GM19240 (cell line): ENCODE measurements around the gene OR2T1.
"Not testable (repeated sequence)": the region's sequence is repeated elsewhere in the genome, so short reads cannot be mapped to it uniquely, and the experiment has no call there.

Source experiments
- DNase-seq: peaks from one replicate; pipeline ENCODE4 v3.0.0; 2011; ENCODE audit warnings: low spot score; ENCODE audit not compliant: insufficient read length

The OR2T1 gene

GRCh38 chr1:248436303-248436702 is 33.5 kb downstream of the OR2T1 start:
- not testable (repeated sequence) for DNase-seq

- DNase-seq: not testable (repeated sequence)
Measured at GRCh38 chr1:248438668-248439067, 35.8 kb downstream of the OR2T1 start.

DNA sequence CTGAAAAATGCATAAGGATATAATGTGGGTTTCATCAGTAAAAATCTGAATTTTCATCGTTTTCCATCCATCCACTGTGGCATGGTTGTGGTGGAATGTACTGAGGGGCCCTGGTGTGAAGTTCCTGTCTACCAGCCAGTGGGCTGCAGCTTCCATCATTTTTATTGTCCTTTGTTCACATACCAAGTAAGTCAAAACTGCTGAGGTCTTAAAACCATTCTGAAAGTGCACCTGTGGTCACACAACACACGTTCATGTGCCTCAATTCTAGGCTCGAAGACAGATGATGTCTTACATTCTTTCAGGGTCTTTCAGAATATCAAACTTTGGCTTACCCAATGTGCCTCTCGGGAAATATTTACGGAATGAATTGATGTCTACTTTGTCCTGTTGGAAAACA is 36.4 kb downstream of the OR2T1 start:
- not testable (repeated sequence) for DNase-seq

DNA sequence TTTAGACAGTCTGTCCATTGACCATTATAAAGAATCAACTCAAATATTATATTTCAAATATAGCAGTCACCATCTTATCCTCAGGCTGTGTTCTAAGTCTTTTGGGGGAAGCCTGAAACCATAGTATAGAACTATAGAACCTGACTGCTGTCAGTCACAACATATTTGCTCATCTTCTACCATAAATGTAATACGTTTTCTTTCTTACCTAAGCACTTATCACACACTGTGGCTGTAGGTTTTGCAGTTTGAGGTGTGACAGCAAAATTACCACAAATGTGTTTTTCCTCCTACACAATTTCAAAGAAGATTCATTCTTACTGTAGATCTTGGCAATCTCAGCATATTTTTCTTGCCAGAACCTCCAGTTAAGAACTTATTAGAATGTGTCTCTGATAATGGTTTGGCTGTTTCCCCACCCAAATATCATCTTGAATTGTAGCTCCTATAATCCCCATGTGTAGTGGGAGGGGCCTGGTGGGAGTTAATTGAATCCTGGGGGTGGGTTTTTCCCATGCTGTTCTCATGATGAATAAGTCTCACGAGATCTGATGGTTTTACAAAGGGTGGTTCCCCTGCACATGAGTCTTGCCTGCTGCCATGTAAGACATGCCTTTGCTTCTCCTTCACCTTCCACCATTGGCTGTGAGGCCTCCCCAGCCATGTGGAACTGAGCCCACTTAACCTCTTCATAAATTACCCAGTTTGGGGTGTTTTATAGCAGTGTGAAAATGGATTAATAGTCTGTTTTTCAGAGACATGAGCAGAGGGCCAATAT is 39.8 kb downstream of the OR2T1 start:
- not testable (repeated sequence) for DNase-seq

- DNase-seq: not testable (repeated sequence)
Measured at GRCh38 chr1:248444603-248445002, 41.8 kb downstream of the OR2T1 start.

DNA sequence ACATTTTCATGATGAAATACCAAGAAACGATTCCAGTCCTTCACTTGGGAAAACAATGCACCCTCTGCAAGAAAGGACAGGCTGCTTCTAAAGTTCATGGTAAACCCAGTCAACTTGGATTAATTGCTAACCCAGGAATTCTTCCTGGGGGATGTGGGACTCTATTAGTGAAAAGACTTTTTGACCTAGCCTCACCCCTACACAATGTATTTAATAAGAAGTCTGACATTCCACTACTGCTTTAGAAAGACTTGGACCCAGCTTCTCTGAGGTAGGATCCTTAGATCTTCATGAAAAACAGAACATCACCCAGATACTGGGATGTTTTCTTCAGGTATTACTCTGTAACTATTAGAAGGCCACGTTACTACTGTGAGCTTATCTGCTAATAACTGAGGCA is 42.6 kb downstream of the OR2T1 start, which contains the start of gene OR2T2:
TSS of gene OR2T2 (plus strand) at position 239 of the 400 bp plus-strand sequence. CDS start 7,161 bp downstream, outside the sequence.
- not testable (repeated sequence) for DNase-seq

GRCh38 chr1:248448409-248449074 is 45.7 kb downstream of the OR2T1 start:
- DNase-seq: not testable (repeated sequence)

GRCh38 chr1:248449821-248450465 is 47.1 kb downstream of the OR2T1 start:
- not testable (repeated sequence) for DNase-seq

- DNase-seq: not testable (repeated sequence)
Measured at GRCh38 chr1:248450466-248451145, 47.8 kb downstream of the OR2T1 start.

DNA sequence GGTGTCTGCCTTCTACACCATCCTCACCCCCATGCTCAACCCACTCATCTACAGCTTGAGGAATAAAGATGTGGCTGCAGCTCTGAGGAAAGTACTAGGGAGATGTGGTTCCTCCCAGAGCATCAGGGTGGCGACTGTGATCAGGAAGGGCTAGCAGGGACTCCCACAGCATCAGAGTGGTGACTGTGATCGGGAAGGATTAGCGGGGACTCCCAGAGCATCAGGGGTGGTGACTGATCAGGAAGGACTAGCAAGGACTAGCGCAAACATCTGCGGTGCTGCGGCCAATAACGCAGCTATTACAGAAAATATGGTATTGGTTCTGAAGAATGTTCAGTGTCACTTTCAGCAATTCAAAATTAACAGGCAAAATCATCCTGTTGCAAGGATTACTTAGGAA is 50.8 kb downstream of the OR2T1 start:
- DNase-seq: not testable (repeated sequence)

- DNase-seq: not testable (repeated sequence)
Measured at GRCh38 chr1:248455045-248455444, 52.2 kb downstream of the OR2T1 start.

DNA sequence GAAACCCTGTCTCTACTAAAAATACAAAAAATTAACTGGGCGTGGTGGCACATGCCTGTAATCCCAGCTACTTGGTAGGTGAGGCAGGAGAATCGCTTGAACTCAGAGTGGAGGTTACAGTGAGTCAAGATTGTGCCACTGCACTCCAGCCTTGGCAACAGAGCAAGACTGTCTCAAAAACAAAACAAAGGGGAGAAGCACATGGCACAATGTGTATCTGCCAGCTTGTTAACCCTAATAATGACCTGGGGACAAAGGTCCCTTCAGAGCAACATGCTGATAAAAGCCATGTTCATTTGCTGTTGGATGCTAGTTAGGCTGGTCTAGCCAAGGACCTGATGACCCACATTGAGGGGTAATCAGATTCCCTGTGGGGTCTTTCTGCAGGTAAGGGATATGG is 53.8 kb downstream of the OR2T1 start:
- DNase-seq: not testable (repeated sequence)
